Aorta (tissue), 5 donors: ENCODE measurements around the gene PSAPL1. TPM values are rescaled to one million over a fixed set of nuclear protein-coding genes. Genes with fewer than 3 reads are reported as not detected.

ENCODE experiments used
- ATAC-seq: fragments of 200-7000 bp; cut with Tn5 transposase; one replicate; pipeline ENCODE4 v1.9.1; 2022; ENCODE audit warnings: moderate library complexity; ENCODE audit not compliant: low FRiP score
- DNase-seq, 2 donors: peaks; one replicate each; pipeline ENCODE4 v3.0.0-alpha.2; 2020
- H3K27ac ChIP-seq, 2 donors: one replicate each; pipeline ENCODE4 v1.5.1; 2013; ENCODE audit warnings: low read length in 2 of 2, mild to moderate bottlenecking in 2 of 2, moderate library complexity in 2 of 2, control low read depth in 1 of 2, inconsistent platforms in 1 of 2, low read depth in 1 of 2
- H3K27me3 ChIP-seq, 2 donors: one replicate each; pipeline ENCODE4 v1.6.1; 2013; ENCODE audit warnings: control low read depth in 1 of 2, low read length in 1 of 2, mild to moderate bottlenecking in 1 of 2, moderate library complexity in 1 of 2; ENCODE audit not compliant: insufficient read depth in 2 of 2, control insufficient read depth in 1 of 2
- H3K36me3 ChIP-seq, 2 donors: one replicate each; pipeline ENCODE4 v1.6.1; 2013; ENCODE audit warnings: control low read depth in 1 of 2, low read length in 1 of 2, mild to moderate bottlenecking in 1 of 2; ENCODE audit not compliant: insufficient read depth in 2 of 2, control insufficient read depth in 1 of 2
- H3K4me1 ChIP-seq, 2 donors: one replicate each; pipeline ENCODE4 v1.6.1; 2013; ENCODE audit warnings: low read length in 2 of 2, control low read depth in 1 of 2, mild to moderate bottlenecking in 1 of 2, moderate library complexity in 1 of 2; ENCODE audit not compliant: insufficient read depth in 2 of 2, control insufficient read depth in 1 of 2
- H3K4me3 ChIP-seq, 2 donors: one replicate each; pipeline ENCODE4 v1.5.1; 2013; ENCODE audit warnings: low read length in 2 of 2, control low read depth in 1 of 2, mild to moderate bottlenecking in 1 of 2
- H3K9me3 ChIP-seq: one replicate; pipeline ENCODE4 v1.6.1; 2013; ENCODE audit warnings: mild to moderate bottlenecking, low read length; ENCODE audit not compliant: control insufficient read depth
- WGBS, 2 donors: extraction: QIAGEN DNeasy Blood & Tissue Kit; methylation state at CpG; one replicate each; pipeline ENCODE4 v1.1.7; 2013; 5-methylcytosine and 5-hydroxymethylcytosine counted together
- intact Hi-C, 2 donors: fragments of 100-400 bp; cut with DNase I; formaldehyde crosslinking; loops; one replicate each; pipeline versions ENCODE4 v1.14.2 to v1.15.0; 2022
- polyA plus RNA-seq, 2 donors: library from polyadenylated mRNA; stranded (reverse); fragments of 200-250 nt; gene quantifications; one replicate each; pipeline ENCODE4 v1.2.3, GENCODE V29; 2013
- total RNA-seq, 2 donors: library from RNA; stranded (reverse); fragmentation: NEBNext Ultra II Directional; extraction: Animal tissue kit (Norgen Biotek cat#: 25700); gene quantifications; one replicate each; pipeline ENCODE4 v1.2.1, GENCODE V29; 2021
- donor health status: healthy with polysubstance abuse.
- donor health status: Bipolar disorder and iron deficiency.
- donor health status: DM: no; HTN: no; CAD: no.
- donor health status: DM: no; HTN: no; CAD: no.
- donor health status: DM: yes; HTN: yes; CAD: no.

Gene PSAPL1
- total and polyA plus RNA-seq, 4 donors, result not detected

DNA sequence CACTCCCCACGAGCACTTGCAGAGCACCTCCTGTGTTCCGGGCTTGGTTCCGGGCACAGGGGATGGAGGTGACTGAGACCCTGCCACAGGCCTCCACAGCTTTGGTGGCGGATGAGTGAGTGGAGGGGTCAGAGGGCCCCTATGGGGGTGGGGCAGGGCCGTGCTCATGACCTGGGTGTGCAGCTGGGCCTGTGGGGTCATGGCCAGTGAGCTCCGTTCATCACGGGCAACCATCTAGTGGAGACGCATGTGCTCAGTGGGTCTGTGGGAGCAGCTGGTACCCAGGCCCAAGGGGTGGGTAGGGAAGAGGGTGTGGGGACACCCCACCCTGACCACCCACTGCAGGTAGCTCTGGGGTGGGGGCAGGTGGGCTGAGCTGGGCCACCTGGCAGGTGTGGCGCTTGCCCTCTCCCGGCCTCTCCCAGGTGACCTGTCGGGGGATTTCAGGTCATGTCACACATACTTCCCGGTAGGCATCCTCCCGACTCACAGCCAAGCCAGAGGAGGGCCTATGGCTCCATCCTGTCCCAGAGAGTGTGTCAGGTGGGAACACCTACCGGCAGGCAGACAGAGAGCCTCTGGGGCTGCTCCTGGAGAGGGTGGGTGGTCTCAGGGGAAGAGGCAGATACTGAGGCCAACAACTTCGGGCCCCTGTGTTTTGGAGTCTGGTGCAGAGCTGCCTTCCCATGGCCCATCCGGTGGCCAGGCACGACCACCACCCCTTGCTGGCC is 3.6 kb downstream of the PSAPL1 start:
- Histone ChIP-seq H3K4me3 (no peak overlapping the region), H3K4me1 (no peaks in the 10 kb centered on the region), H3K36me3 (no peaks in the 10 kb centered on the region), H3K27ac (no peak overlapping the region), H3K27me3 (no peaks in the 10 kb centered on the region), H3K9me3 (no peaks in the 10 kb centered on the region)
- 91 to 95% methylated on average over 17 of the region's 17 CpGs for WGBS, 2 donors
- ATAC-seq, result no peak
- intact Hi-C loops, result no loop called here
- DNase-seq, result peak; percentile 32 to 66

GRCh38 chr4:7430368-7430964 is 4.3 kb downstream of the PSAPL1 start:
- no peak overlapping the region for H3K27ac ChIP-seq
- 89 to 91% methylated on average over 15 to 16 of the region's 16 CpGs for WGBS, 2 donors
- intact Hi-C loops, result no loop called here
- DNase-seq, result peak; percentile 20 to 68
- no peaks in the 10 kb centered on the region for H3K4me1 ChIP-seq
- H3K9me3 ChIP-seq, result no peaks in the 10 kb centered on the region
- H3K36me3 ChIP-seq, result no peaks in the 10 kb centered on the region
- no peak overlapping the region for H3K4me3 ChIP-seq
- ATAC-seq, result no peak
- H3K27me3 ChIP-seq, result no peaks in the 10 kb centered on the region

GRCh38 chr4:7429601-7430078 is 5.1 kb downstream of the PSAPL1 start:
- peak; percentile 38 to 57 for DNase-seq
- ATAC-seq, result no peak
- Histone ChIP-seq H3K36me3 (no peaks in the 10 kb centered on the region), H3K27me3 (no peaks in the 10 kb centered on the region), H3K27ac (no peak overlapping the region), H3K4me1 (no peaks in the 10 kb centered on the region), H3K4me3 (no peak overlapping the region), H3K9me3 (no peaks in the 10 kb centered on the region)
- intact Hi-C loops, result no loop called here
- 79% methylated on average over 17 of the region's 17 CpGs for WGBS, 2 donors

GRCh38 chr4:7429069-7429416 is 5.7 kb downstream of the PSAPL1 start:
- intact Hi-C loops, result no loop called here
- H3K4me1 ChIP-seq, result no peaks in the 10 kb centered on the region
- no peak overlapping the region for H3K27ac ChIP-seq
- peak; percentile 3 to 39 for DNase-seq
- no peak overlapping the region for H3K4me3 ChIP-seq
- 88 to 94% methylated on average over 8 to 9 of the region's 9 CpGs for WGBS, 2 donors
- no peaks in the 10 kb centered on the region for H3K9me3 ChIP-seq
- H3K36me3 ChIP-seq, result no peaks in the 10 kb centered on the region
- ATAC-seq, result no peak
- H3K27me3 ChIP-seq, result no peaks in the 10 kb centered on the region

DNA sequence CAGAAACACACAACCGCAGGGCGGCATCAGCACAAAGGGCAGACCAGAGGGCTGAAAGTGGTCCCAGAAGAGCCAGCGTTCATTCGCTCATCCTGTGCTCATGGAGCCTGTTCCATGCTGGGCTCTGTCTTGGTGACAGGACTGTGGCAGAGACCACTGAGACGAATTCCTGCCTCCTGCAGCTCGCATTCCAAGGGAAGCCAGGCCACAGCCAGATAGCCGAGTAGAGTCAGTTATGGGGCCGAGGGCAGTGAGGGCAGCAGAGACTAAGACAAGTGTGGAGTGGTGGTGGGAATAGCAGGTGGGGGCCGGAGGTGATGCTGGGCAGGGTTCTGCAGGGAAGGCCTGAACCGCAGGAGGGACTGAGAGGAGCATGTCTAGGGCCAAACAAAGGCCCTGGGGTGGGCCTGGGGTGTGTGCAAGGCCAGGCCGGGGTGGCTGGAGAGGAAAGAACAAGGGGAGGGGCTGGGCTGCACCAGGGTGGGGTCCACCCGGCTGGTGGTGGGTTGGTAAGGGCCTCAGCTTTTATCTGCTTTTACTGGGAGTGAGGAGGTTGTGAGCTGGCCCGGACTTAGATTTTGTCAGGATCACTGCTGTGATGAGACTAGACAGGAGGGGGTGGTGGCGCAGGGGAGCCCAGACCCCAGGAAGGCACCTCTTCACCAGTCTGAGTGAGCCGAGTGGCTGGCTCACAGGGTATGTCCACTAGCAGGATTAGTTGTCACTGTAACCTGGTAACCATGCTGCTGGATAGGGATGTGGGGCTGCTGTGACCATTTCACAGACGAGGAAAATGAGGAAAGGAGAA is 6.3 kb downstream of the PSAPL1 start:
- Histone ChIP-seq H3K4me1 (no peaks in the 10 kb centered on the region), H3K9me3 (no peaks in the 10 kb centered on the region), H3K36me3 (no peaks in the 10 kb centered on the region), H3K27me3 (no peaks in the 10 kb centered on the region), H3K4me3 (no peak overlapping the region), H3K27ac (no peak overlapping the region)
- DNase-seq (peak in 1 of 2 donors; percentile 59), ATAC-seq (no peak)
- 90% methylated on average over 15 to 16 of the region's 16 CpGs for WGBS, 2 donors
- intact Hi-C loops, result no loop called here

DNA sequence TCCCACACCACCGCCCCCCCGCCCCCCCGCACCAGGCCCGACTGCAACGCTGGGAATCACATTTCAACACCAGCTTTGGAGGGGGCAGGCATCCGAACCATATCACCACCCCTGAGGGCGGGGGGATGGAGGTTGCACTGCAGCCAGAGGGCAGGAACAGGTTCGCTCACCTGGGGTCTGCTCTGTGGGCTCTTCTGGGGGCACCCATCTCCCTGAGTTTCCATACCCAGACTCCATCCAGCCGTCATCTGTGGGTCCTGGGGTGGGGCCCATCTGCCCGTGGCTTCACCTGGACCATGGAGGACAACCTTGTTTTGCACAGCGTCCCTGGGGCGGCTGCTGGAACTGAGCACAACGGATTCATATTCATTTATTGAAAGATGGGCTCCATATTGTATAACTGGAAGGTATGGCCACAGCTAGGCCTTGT is 6.9 kb downstream of the PSAPL1 start:
- no peak overlapping the region for H3K4me3 ChIP-seq
- 90 to 92% methylated on average over 13 of the region's 13 CpGs for WGBS, 2 donors
- no peaks in the 10 kb centered on the region for H3K36me3 ChIP-seq
- no peaks in the 10 kb centered on the region for H3K27me3 ChIP-seq
- DNase-seq (peak in 1 of 2 donors; percentile 65), ATAC-seq (no peak)
- H3K4me1 ChIP-seq, result no peaks in the 10 kb centered on the region
- intact Hi-C loops, result no loop called here
- no peaks in the 10 kb centered on the region for H3K9me3 ChIP-seq
- H3K27ac ChIP-seq, result no peak overlapping the region

- intact Hi-C loops, result no loop called here
- no peaks in the 10 kb centered on the region for H3K36me3 ChIP-seq
- no peak for ATAC-seq
- no peaks in the 10 kb centered on the region for H3K4me1 ChIP-seq
- H3K4me3 ChIP-seq, result no peak overlapping the region
- 86 to 89% methylated on average over 10 of the region's 10 CpGs for WGBS, 2 donors
- DNase-seq, result peak in 1 of 2 donors; percentile 75
- no peak overlapping the region for H3K27ac ChIP-seq
- H3K9me3 ChIP-seq, result no peaks in the 10 kb centered on the region
- no peaks in the 10 kb centered on the region for H3K27me3 ChIP-seq
Measured at GRCh38 chr4:7427361-7427760, 7.4 kb downstream of the PSAPL1 start.

- Histone ChIP-seq H3K36me3 (no peaks in the 10 kb centered on the region), H3K27ac (no peak overlapping the region), H3K4me3 (no peak overlapping the region), H3K9me3 (no peaks in the 10 kb centered on the region), H3K4me1 (no peaks in the 10 kb centered on the region), H3K27me3 (no peaks in the 10 kb centered on the region)
- no peak for ATAC-seq
- no peak for DNase-seq
- intact Hi-C loops, result no loop called here
- 87 to 92% methylated on average over 20 of the region's 20 CpGs for WGBS, 2 donors
Measured at GRCh38 chr4:7426525-7427171, 8.1 kb downstream of the PSAPL1 start.
